Measurements from ENCODE around the gene TNIK.
"Not testable (repeated sequence)": the region's sequence is repeated elsewhere in the genome, so short reads cannot be mapped to it uniquely, and the experiment has no call there.

TNIK gene

DNA sequence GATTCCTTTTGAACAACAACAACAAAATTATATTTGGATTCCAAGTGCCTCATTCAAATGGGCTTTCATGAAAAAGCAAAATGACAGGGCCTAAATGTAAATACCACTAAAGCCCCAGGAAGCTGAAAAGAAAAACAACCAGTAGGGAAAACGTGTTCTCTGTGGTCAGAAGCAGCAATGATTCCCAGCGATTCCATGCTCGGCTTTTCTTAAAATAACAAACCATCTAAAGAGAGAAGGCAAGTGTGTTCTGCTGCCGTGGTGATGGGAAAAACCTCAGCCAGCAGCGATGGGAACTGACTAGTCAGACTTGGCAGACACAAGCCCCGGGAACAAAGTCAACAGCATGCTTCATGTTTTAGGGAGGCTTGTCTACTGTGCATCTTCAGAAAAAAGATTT, 153.6 kb downstream of the TNIK start:
- DNase-seq: no peak

GRCh38 chr3:171305823-171306222, 154.4 kb downstream of the TNIK start:
- DNase-seq: not testable (repeated sequence)

DNA sequence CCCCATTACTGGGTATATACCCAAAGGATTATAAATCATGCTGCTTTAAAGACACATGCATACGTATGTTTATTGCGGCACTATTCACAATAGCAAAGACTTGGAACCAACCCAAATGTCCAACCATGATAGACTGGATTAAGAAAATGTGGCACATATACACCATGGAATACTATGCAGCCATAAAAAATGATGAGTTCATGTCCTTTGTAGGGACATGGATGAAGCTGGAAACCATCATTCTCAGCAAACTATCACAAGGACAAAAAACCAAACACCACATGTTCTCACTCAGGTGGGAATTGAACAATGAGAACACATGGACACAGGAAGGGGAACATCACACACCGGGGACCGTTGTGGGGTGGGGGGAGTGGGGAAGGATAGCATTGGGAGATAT, 155.7 kb downstream of the TNIK start:
- not testable (repeated sequence) for DNase-seq

- DNase-seq: not testable (repeated sequence)
Observed at GRCh38 chr3:171304017-171304416, 156.2 kb downstream of the TNIK start.

GRCh38 chr3:171301998-171302397, 158.2 kb downstream of the TNIK start:
- no peak for DNase-seq

DNA sequence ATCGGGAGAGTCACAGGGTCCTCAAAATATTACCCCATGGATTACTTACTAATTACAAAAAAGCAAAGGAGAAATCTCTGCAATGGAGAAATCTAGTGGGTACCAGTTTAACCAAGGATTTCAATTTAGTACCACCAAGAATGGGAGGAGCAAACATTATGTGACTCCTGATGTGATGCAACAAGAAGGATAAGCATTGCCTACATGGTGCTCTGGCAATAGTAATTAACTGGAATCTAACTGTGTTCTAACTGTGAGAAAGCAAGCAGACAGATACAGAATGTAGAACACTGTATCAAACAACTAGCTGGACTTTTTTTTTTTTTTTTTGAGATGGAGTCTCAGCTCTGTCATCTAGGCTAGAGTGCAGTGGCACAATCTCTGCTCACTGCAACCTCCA, 159.2 kb downstream of the TNIK start:
- no peak for DNase-seq

GRCh38 chr3:171297951-171298350, 162.3 kb downstream of the TNIK start:
- no peak for DNase-seq

DNA sequence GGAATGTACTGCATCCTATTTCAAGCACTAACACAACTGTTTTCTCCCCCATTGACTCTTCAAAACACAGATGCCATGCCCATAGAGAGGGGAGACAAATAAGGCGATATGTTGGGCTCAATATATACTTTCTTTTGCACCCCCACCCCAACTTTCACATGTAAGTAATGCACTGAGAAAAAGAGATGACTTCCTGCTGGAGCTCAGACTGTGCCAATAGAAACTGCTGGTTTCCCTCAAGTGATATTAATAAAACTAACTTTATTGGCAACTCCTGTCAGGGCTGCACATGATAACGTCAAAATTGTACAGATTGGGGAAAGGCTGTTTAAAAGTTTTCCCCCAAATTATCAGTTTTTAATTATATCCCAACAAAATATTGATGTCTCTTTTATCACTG, 163.0 kb downstream of the TNIK start:
- no peak for DNase-seq

- DNase-seq: no peak
Observed at GRCh38 chr3:171295484-171296373, 164.5 kb downstream of the TNIK start.

GRCh38 chr3:171293142-171293782, 166.9 kb downstream of the TNIK start:
- DNase-seq: no peak

DNA sequence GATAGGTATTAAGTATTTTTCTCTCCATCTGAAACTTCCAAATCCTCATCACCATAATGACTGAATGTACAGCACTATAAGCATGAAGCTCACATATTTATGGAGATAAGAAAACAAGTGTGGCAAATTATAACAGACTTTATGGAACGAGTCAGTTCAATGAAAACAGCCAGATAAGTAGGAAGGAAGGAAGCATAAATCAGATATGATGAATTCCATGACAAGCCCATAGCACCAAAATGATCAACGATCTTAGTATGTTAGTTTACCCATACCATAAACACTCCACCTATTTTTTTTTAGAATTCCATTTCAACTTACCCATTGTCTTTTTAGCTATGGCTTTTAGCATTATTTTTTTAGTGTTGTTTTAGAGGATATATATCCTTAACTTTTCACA, 169.5 kb downstream of the TNIK start:
- no peak for DNase-seq

- DNase-seq: no peak
Observed at GRCh38 chr3:171289291-171289690, 170.9 kb downstream of the TNIK start.

GRCh38 chr3:171287761-171288160, 172.4 kb downstream of the TNIK start:
- not testable (repeated sequence) for DNase-seq

- no peak for DNase-seq
Observed at GRCh38 chr3:171286580-171287249, 173.5 kb downstream of the TNIK start.

DNA sequence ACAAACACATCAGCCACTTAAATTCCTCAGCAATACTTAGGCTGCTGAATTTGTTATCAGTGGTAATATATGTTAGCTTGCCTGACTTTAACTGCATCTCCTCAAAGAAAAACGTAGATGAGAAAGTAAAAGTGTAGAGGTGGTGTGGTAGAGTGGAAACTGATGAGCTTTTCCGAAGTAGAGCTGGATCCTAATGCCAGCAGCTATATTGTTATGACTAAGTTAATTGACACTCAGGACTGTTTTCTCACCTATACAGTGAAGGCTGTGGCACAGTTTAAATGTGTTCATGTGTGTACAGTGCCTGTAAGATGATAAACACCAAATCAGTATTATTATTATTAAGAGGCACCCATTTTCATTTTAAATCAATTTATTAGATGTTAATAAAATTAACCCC, 174.9 kb downstream of the TNIK start:
- no peak for DNase-seq

GRCh38 chr3:171284308-171285075, 175.7 kb downstream of the TNIK start:
- no peak for DNase-seq

- DNase-seq: no peak
Observed at GRCh38 chr3:171283848-171284222, 176.4 kb downstream of the TNIK start.

DNA sequence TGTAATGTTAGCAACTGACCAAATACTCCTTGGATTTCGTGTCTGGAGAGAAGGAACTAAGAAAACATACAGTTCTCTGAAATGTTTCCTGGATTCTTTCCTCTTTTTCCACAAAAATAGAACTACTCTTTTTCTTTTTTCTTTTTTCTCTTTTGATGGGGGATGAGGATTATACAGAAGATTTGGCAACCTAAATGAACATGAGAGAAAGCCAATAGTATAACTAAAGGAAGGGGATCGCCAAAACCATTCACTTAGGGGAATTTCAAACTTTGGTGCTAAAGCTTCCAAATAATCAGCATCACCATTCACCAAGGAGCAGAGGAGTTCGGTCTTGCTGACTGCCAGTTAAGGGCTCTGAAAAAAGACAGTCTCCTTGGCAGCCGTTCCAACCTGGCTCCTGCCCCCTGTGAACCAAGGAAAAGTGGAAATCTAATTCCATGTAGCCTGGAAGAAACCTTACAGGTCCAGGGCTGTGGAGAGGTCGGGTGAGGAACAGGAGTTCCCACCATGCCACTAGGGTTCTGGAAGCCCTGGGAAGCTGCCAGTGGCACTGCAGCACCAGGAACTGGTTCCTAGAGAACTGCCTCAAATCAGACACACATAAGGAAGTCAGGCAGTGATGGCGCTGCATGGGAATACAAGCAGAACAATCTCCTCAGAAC, 176.9 kb downstream of the TNIK start:
- DNase-seq: no peak

DNA sequence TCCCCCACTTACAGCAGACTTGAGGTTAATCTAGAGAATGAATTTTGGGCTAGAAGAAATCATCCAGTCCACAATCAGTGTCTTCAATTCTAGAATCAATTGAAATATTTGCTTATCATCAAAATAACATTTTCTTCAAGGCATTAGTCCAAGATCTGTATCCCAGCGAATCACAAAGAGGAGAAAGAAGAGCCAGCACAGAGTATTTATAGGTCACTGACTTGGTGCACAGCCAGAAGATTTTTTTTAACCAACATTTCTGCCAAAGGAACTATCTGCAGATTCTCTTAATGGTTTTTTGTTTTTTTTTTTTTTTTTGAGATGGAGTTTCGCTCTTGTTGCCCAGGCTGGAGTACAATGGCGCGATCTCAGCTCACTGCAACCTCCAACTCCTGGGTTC, 178.2 kb downstream of the TNIK start:
- DNase-seq: no peak

GRCh38 chr3:171281256-171281992, 178.8 kb downstream of the TNIK start:
- DNase-seq: no peak

DNA sequence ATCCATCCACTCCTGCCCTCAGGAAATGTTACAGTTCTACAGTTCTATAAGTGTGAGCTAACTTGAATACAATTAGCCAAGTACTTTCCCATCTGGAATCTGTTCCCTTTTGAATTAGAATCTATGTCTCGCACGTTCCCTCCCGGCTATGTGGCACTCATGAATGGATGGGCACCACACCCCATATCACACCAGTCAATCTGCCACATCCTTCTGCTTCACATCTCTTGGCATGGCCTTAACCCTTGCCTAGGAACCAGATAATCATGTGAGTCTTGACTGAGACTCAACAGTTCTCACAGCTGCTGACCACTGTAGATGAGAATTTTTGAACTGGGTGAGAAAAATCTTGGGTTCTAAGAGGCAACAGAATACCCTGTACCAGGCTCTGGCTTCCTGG, 180.2 kb downstream of the TNIK start:
- DNase-seq: no peak

DNA sequence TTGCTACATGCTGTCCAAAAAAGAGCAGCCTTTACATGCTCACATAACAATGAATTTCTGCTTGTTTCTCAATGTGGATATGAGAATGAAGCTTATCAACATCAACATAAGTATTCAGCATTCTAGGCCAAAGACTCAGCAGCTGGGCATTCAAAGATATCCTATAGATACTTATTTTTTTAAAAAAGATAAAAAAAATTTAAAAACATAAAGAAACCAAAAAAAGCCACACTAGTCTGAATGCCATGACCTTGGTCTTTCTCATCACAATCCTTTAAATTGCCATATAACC, 182.0 kb downstream of the TNIK start:
- no peak for DNase-seq

Data from NCI-H187 (cell line).